ENCODE measurements around the gene TMPRSS4. TPM values are rescaled to one million over a fixed set of nuclear protein-coding genes. Genes with fewer than 3 reads are reported as not detected.

TMPRSS4 gene
- polyA plus RNA-seq, 1 of the 3 experiments (the other 2 are of a cell fraction): not detected

DNA sequence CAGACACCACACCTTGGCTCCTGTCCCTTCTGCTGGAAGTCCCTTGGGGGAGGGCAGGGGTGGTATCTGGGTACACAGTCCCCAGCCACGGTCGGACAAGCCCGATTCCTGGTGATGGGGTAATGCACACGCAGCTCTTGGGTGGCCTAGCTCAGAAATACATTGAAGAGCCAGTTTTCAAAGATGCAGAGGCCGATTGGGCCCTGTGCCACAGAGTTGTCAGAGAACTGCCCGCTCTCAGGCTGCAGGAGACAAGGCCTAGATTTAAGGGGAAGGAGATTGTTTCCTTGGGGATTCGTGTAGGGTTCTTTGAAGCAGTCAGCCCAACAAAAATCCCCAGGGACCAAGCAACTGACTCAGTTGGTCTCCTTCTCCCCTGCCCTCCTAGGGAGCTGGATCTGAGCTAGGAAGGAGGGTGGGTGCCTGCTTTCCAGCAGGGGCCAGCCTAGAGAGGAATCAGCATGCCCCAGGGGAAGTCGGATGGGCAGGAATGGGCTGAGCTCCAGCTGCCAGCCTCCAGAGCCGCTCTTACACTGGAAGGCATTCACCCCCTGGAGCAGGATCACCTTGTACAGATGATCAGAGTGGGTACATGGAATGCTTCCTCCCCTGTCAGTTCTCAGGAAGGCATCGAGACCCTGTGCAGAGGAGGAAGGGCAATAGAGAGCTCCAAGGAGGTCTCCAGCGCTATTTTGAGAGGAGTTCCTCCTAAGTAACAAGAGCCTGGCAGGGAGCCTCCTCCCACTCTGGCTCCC, 79.1 kb downstream of the TMPRSS4 start:
- H3K27me3 ChIP-seq (ENCODE audit: insufficient read depth): peaks cover 71% of the 10 kb centered on the region
- H3F3A ChIP-seq (replicated peaks; ENCODE audit: insufficient read depth): no peaks in the 10 kb centered on the region
- no peak for TF ChIP-seq EP300 (IDR thresholded peaks at IDR 0.05; ENCODE audit: borderline replicate concordance in 1 of 2, low read depth in 1 of 2, low read length in 1 of 2)
- no peak for TF ChIP-seq FOXJ3 (CRISPR knock-in tag; IDR thresholded peaks at IDR 0.05)
- no peak for TF ChIP-seq SMC3 (IDR thresholded peaks at IDR 0.05; ENCODE audit: low read depth, low read length)
- TF ChIP-seq ZBTB33 (IDR thresholded peaks at IDR 0.05; ENCODE audit: borderline replicate concordance, low read depth): no peak
- H3K4me2 ChIP-seq: no peak overlapping the region
- H3K27ac ChIP-seq (ENCODE audit: low read depth in 2 of 2, low read length in 1 of 2): no peak overlapping the region
- H3K36me3 ChIP-seq (replicated peaks in 1 of 2; ENCODE audit: control insufficient read depth in 1 of 2, insufficient read depth in 2 of 2, low read length in 1 of 2): no peaks in the 10 kb centered on the region
- no peak overlapping the region for H2AFZ ChIP-seq (ENCODE audit: low read depth)
- H4K20me1 ChIP-seq (ENCODE audit: insufficient read depth): no peaks in the 10 kb centered on the region
- no peaks in the 10 kb centered on the region for H3K9me3 ChIP-seq
- CTCF ChIA-PET: interaction anchor here (0.6 to 6.0 kb wide), 11 partner anchors 10 to 312 kb away, joined by 3 to 84 read pairs (median 6); partner anchors contain the start of gene MPZL3
- H3K79me2 ChIP-seq (ENCODE audit: insufficient read depth): no peaks in the 10 kb centered on the region
- H3K4me3 ChIP-seq (ENCODE audit: low read depth in 2 of 2, low read length in 1 of 2): no peak overlapping the region; a peak in 1 of 4 replicates
- H3K4me1 ChIP-seq (ENCODE audit: control insufficient read depth in 1 of 2, insufficient read depth in 2 of 2, low read depth in 1 of 2, low read length in 1 of 2): peaks cover 0 to 16% of the 10 kb centered on the region in 2 experiments; a peak in 1 of 4 replicates
- H3K9ac ChIP-seq: no peak overlapping the region
- POLR2A ChIA-PET: interaction anchor here (1.4 kb wide), 1 partner anchor 14 kb away, joined by 3 read pairs; no protein-coding TSS in a partner anchor
- peak; percentile 62 for DNase-seq
- no peaks in the 10 kb centered on the region for H3K9me2 ChIP-seq
- 44% methylated on average over 11 of the region's 11 CpGs for WGBS (ENCODE audit: low lambda C conversion rate)

DNA sequence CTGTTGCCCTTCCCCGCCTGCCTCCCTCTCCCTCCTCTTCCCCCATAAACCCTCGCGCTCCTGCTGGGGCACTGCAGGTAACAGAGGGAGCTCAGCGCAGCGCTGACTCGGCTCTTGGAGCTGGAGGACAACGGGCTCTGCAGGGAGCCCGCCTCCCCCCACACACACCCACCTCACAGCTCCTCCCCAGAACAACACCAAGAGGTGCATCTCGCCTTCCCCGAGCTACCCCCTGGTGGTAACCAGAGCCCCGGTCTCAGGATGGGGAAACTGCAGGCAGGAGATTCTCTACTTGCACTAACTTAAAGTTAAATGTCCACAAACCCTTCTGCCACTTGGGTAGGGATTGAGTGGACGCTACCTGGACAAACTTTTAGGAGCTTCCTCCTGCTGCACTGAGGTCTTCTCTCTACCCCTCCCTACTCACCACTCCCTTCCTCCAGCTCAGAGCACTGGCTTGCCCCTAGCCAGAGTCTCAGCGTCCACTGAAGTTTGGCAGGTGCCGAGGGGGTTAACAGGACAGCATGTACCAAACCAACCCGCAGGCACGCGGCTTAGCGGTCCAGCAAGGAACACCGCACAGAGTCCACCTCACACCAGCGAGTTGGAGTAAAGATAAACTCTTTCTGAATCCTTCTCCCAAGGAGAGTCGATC, 79.8 kb downstream of the TMPRSS4 start:
- H3K27me3 ChIP-seq (ENCODE audit: insufficient read depth): peaks cover 70% of the 10 kb centered on the region
- no peaks in the 10 kb centered on the region for H3K36me3 ChIP-seq (replicated peaks in 1 of 2; ENCODE audit: control insufficient read depth in 1 of 2, insufficient read depth in 2 of 2, low read length in 1 of 2)
- no peak overlapping the region for H3K9ac ChIP-seq
- peak overlapping the region; percentile 26; the same call in 1 of the 2 replicates for H3K4me2 ChIP-seq
- no peaks in the 10 kb centered on the region for H3K9me3 ChIP-seq
- WGBS (ENCODE audit: low lambda C conversion rate): 5% methylated on average over 14 of the region's 21 CpGs
- H3K4me1 ChIP-seq (ENCODE audit: control insufficient read depth in 1 of 2, insufficient read depth in 2 of 2, low read depth in 1 of 2, low read length in 1 of 2): peaks cover 0 to 16% of the 10 kb centered on the region in 2 experiments; a peak in 1 of 4 replicates
- H3K27ac ChIP-seq (ENCODE audit: low read depth in 2 of 2, low read length in 1 of 2): no peak overlapping the region
- TF ChIP-seq POLR2AphosphoS5 (IDR thresholded peaks at IDR 0.05; ENCODE audit: low read depth, low read length): no peak
- no peak for TF ChIP-seq YY1 (IDR thresholded peaks at IDR 0.05; ENCODE audit: low read depth)
- TF ChIP-seq, protein P1, sequence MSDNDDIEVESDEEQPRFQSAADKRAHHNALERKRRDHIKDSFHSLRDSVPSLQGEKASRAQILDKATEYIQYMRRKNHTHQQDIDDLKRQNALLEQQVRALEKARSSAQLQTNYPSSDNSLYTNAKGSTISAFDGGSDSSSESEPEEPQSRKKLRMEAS (IDR thresholded peaks at IDR 0.05; ENCODE audit: low read depth): no peak
- no peak for TF ChIP-seq GABPA (IDR thresholded peaks at IDR 0.05; ENCODE audit: low read depth)
- TF ChIP-seq MEF2A (IDR thresholded peaks at IDR 0.05; ENCODE audit: borderline replicate concordance, low read depth): no peak
- TF ChIP-seq TCF12 (IDR thresholded peaks at IDR 0.05): no peak
- no peak for TF ChIP-seq NRF1 (IDR thresholded peaks at IDR 0.05; ENCODE audit: low read depth, low read length)
- TF ChIP-seq TAF1 (IDR thresholded peaks at IDR 0.05; ENCODE audit: borderline replicate concordance, low read depth, low read length): no peak
- TF ChIP-seq USF2 (IDR thresholded peaks at IDR 0.05; ENCODE audit: borderline replicate concordance, low read depth, low read length): no peak
- TF ChIP-seq GATA2 (CRISPR knock-in tag; IDR thresholded peaks at IDR 0.05): no peak
- no peak for TF ChIP-seq EZH2phosphoT487 (IDR thresholded peaks at IDR 0.05; ENCODE audit: borderline replicate concordance, low read depth)
- H2AFZ ChIP-seq (ENCODE audit: low read depth): no peak overlapping the region
- POLR2A ChIA-PET: interaction anchor here (1.4 kb wide), 1 partner anchor 13 kb away, joined by 3 read pairs; no protein-coding TSS in a partner anchor
- no peak overlapping the region; a peak in 1 of 4 replicates for H3K4me3 ChIP-seq (ENCODE audit: low read depth in 2 of 2, low read length in 1 of 2)
- peak; percentile 56 for DNase-seq
- CTCF ChIA-PET: interaction anchor here (0.8 to 6.0 kb wide), 9 partner anchors 10 to 197 kb away, joined by 3 to 84 read pairs (median 8); no protein-coding TSS in a partner anchor
- H3F3A ChIP-seq (replicated peaks; ENCODE audit: insufficient read depth): no peaks in the 10 kb centered on the region
- H3K9me2 ChIP-seq: no peaks in the 10 kb centered on the region
- no peaks in the 10 kb centered on the region for H3K79me2 ChIP-seq (ENCODE audit: insufficient read depth)
- H4K20me1 ChIP-seq (ENCODE audit: insufficient read depth): no peaks in the 10 kb centered on the region

Data from SK-N-SH (cell line).